IMR-90 (cell line): ENCODE measurements around the gene PCK1. TPM values are rescaled to one million over a fixed set of nuclear protein-coding genes. Genes with fewer than 3 reads are reported as not detected.

Source experiments
- ATAC-seq: fragments of 200-7000 bp; cut with Tn5 transposase; 2 replicates; pipeline ENCODE4 v1.9.1; 2020; ENCODE audit warnings: low read depth, mild to moderate bottlenecking, moderate library complexity
- BruUV-seq: library from RNA; stranded (reverse); fragments of 400-500 nt; replicated peaks from 2 replicates; lab custom pipeline; 2021; lab: Mats Ljungman, UMichigan
- CTCF ChIA-PET: fragments of 300-600 bp; formaldehyde crosslinking; extraction: SDS; loops from one replicate; lab custom pipeline; 2021; ENCODE audit warnings: antibody characterized with exemption; lab: Yijun Ruan, JAX
- POLR2A ChIA-PET: fragments of 300-600 bp; sonication (Branson Sonifier 250); formaldehyde crosslinking; loops from one replicate; lab custom pipeline; 2022; ENCODE audit warnings: antibody characterized with exemption; ENCODE audit not compliant: unreplicated experiment; lab: Charles Lee
- DNase-seq: peaks from one replicate; pipeline ENCODE4 v3.0.0; 2013
- H2AFZ ChIP-seq: replicated peaks from 2 replicates; pipeline ENCODE3; 2013; ENCODE audit warnings: low read length, mild to moderate bottlenecking; ENCODE audit not compliant: poor library complexity
- H2AK5ac ChIP-seq: 2 replicates; pipeline ENCODE4 v1.6.1; 2013; ENCODE audit warnings: low read depth, low read length, inconsistent platforms
- H2AK9ac ChIP-seq: replicated peaks from 2 replicates; pipeline ENCODE3; 2013; ENCODE audit warnings: mild to moderate bottlenecking, low read depth, low read length, moderate library complexity; ENCODE audit not compliant: poor library complexity
- H2BK120ac ChIP-seq: 2 replicates; pipeline ENCODE4 v1.6.1; 2013; ENCODE audit warnings: low read depth, low read length, inconsistent platforms
- H2BK15ac ChIP-seq: 3 replicates; pipeline ENCODE4 v1.6.1; 2013; ENCODE audit warnings: low read depth, low read length, inconsistent platforms
- H2BK20ac ChIP-seq: 2 replicates; pipeline ENCODE4 v1.6.1; 2013; ENCODE audit warnings: low read depth, mild to moderate bottlenecking, inconsistent platforms, low read length, moderate library complexity
- H2BK5ac ChIP-seq: 2 replicates; pipeline ENCODE4 v1.6.1; 2013; ENCODE audit warnings: mild to moderate bottlenecking, low read depth, low read length, inconsistent platforms; ENCODE audit not compliant: poor library complexity, severe bottlenecking
- H3K14ac ChIP-seq: replicated peaks from 2 replicates; pipeline ENCODE4 v1.6.1; 2013; ENCODE audit warnings: low read depth, low read length, inconsistent platforms
- H3K18ac ChIP-seq: 2 replicates; pipeline ENCODE4 v1.6.1; 2013; ENCODE audit warnings: low read depth, low read length, control low read depth
- H3K23ac ChIP-seq: 2 replicates; pipeline ENCODE4 v1.6.1; 2013; ENCODE audit warnings: low read depth, low read length, inconsistent platforms
- H3K27ac ChIP-seq: 2 replicates; pipeline ENCODE4 v1.5.1; 2013; ENCODE audit warnings: mild to moderate bottlenecking, control low read depth, low read length; ENCODE audit not compliant: insufficient read depth
- H3K27me3 ChIP-seq: 2 replicates; pipeline ENCODE4 v1.6.1; 2013; ENCODE audit warnings: low read length; ENCODE audit not compliant: control insufficient read depth, insufficient read depth
- H3K36me3 ChIP-seq: 2 replicates; pipeline ENCODE4 v1.6.1; 2013; ENCODE audit warnings: low read length, mixed read lengths; ENCODE audit not compliant: control insufficient read depth, insufficient read depth
- H3K4ac ChIP-seq: 2 replicates; pipeline ENCODE4 v1.6.1; 2013; ENCODE audit warnings: low read depth, low read length, inconsistent platforms
- H3K4me1 ChIP-seq: 2 replicates; pipeline ENCODE4 v1.6.1; 2013; ENCODE audit warnings: low read length, mixed read lengths; ENCODE audit not compliant: control insufficient read depth, insufficient read depth
- H3K4me2 ChIP-seq: 2 replicates; pipeline ENCODE4 v1.6.1; 2013; ENCODE audit warnings: low read depth, mild to moderate bottlenecking, control low read depth, low read length, moderate library complexity
- H3K4me3 ChIP-seq: 2 replicates; pipeline ENCODE4 v1.5.1; 2013; ENCODE audit warnings: low read depth, mild to moderate bottlenecking, control low read depth, low read length, moderate library complexity; ENCODE audit not compliant: insufficient read depth
- H3K56ac ChIP-seq: 2 replicates; pipeline ENCODE4 v1.6.1; 2013; ENCODE audit warnings: low read length, inconsistent platforms; ENCODE audit not compliant: insufficient read depth; ENCODE audit errors: extremely low read depth
- H3K79me1 ChIP-seq, 2 experiments: 2 replicates each; pipeline ENCODE4 v1.6.1; 2013; ENCODE audit warnings: low read length in 2 of 2, inconsistent platforms in 1 of 2, low read depth in 1 of 2
- H3K9ac ChIP-seq: 2 replicates; pipeline ENCODE4 v1.6.1; 2013; ENCODE audit warnings: low read depth, low read length, control low read depth
- H3K9me1 ChIP-seq: 2 replicates; pipeline ENCODE4 v1.6.1; 2013; ENCODE audit warnings: low read length, inconsistent platforms; ENCODE audit not compliant: insufficient read depth
- H3K9me3 ChIP-seq: 2 replicates; pipeline ENCODE4 v1.6.1; 2013; ENCODE audit warnings: low read length; ENCODE audit not compliant: control insufficient read depth, insufficient read depth
- H4K20me1 ChIP-seq: 2 replicates; pipeline ENCODE4 v1.6.1; 2013; ENCODE audit warnings: low read length, inconsistent platforms; ENCODE audit not compliant: insufficient read depth
- H4K5ac ChIP-seq: 2 replicates; pipeline ENCODE4 v1.6.1; 2013; ENCODE audit warnings: mild to moderate bottlenecking, low read depth, low read length, control low read depth
- H4K8ac ChIP-seq, 2 experiments: 2 replicates each; pipeline ENCODE4 v1.6.1; 2013; ENCODE audit warnings: low read depth in 2 of 2, low read length in 2 of 2, control low read depth in 1 of 2, inconsistent platforms in 1 of 2
- H4K91ac ChIP-seq: 2 replicates; pipeline ENCODE4 v1.6.1; 2013; ENCODE audit warnings: low read depth, low read length, inconsistent platforms; ENCODE audit not compliant: insufficient read depth
- BHLHE40 ChIP-seq: fragments of 150-350 bp; IDR thresholded peaks from 2 replicates; pipeline ENCODE4 v1.6.1; 2016; ENCODE audit warnings: mild to moderate bottlenecking, low read depth, low read length
- CEBPB ChIP-seq: IDR thresholded peaks from 2 replicates; pipeline ENCODE4 v1.6.1; 2012; ENCODE audit warnings: low read depth, low read length, improper control_type of control experiment
- CHD1 ChIP-seq: IDR thresholded peaks from 2 replicates; pipeline ENCODE4 v1.6.1; 2012; ENCODE audit warnings: low read depth, low read length, improper control_type of control experiment
- FOS ChIP-seq: fragments of 150-350 bp; IDR thresholded peaks from 2 replicates; pipeline ENCODE4 v1.6.1; 2016; ENCODE audit warnings: low read depth, low read length
- MAFK ChIP-seq: IDR thresholded peaks from 2 replicates; pipeline ENCODE4 v1.6.1; 2012; ENCODE audit warnings: low read depth, low read length, improper control_type of control experiment
- MAZ ChIP-seq: IDR thresholded peaks from 2 replicates; pipeline ENCODE4 v1.6.1; 2012; ENCODE audit warnings: low read depth, mild to moderate bottlenecking, low read length, improper control_type of control experiment, moderate library complexity, borderline replicate concordance
- MXI1 ChIP-seq: IDR thresholded peaks from 2 replicates; pipeline ENCODE4 v1.6.1; 2012; ENCODE audit warnings: low read depth, mild to moderate bottlenecking, low read length, moderate library complexity, borderline replicate concordance
- NFE2L2 ChIP-seq: fragments of 150-350 bp; IDR thresholded peaks from 2 replicates; pipeline ENCODE4 v1.6.1; 2016; ENCODE audit warnings: low read depth, mild to moderate bottlenecking, low read length
- POLR2A ChIP-seq: IDR thresholded peaks from 2 replicates; pipeline ENCODE4 v1.6.1; 2012; ENCODE audit warnings: mild to moderate bottlenecking, low read depth, low read length
- RCOR1 ChIP-seq: IDR thresholded peaks from 2 replicates; pipeline ENCODE4 v1.6.1; 2012; ENCODE audit warnings: mild to moderate bottlenecking, low read length, improper control_type of control experiment; ENCODE audit not compliant: insufficient replicate concordance
- RFX5 ChIP-seq: IDR thresholded peaks from 2 replicates; pipeline ENCODE4 v1.8.0; 2012; ENCODE audit warnings: low read depth, mild to moderate bottlenecking, low read length, moderate library complexity
- WGBS, 2 experiments: methylation state at CpG; one replicate each; pipeline versions ENCODE4 v1.1.5 to v1.1.7; 2013; ENCODE audit warnings: missing lambda C conversion rate in 2 of 2; ENCODE audit not compliant: insufficient read length in 1 of 2; ENCODE audit errors: extremely low coverage in 2 of 2; 5-methylcytosine and 5-hydroxymethylcytosine counted together
- dilution Hi-C: fragments of 300-500 bp; cut with HindIII; formaldehyde crosslinking; loops from one replicate; pipeline ENCODE4 v1.14.3; 2018; ENCODE audit warnings: low sequenced_read_pairs; ENCODE audit not compliant: unreplicated experiment
- in situ Hi-C: fragments of 300-500 bp; cut with MboI; formaldehyde crosslinking; loops from 3 replicates; pipeline ENCODE4 v1.14.3; 2019; ENCODE audit warnings: low sequenced_read_pairs, inconsistent platforms, mixed read lengths
- intact Hi-C: fragments of 100-400 bp; cut with micrococcal nuclease; formaldehyde crosslinking; loops from 2 replicates; pipeline ENCODE4 v1.10.0; 2022
- polyA plus RNA-seq, 3 experiments: library from polyadenylated mRNA; depleted of rRNA; stranded (reverse); fragments of >200 nt; gene quantifications; 2 replicates each; pipeline ENCODE4 v1.2.3, GENCODE V29; 2012; ENCODE audit warnings: low replicate concordance in 1 of 3
- total RNA-seq: library from RNA; depleted of rRNA; stranded (reverse); fragments of >200 nt; gene quantifications from 2 replicates; pipeline ENCODE4 v1.2.3, GENCODE V29; 2012
- TF ChIP-seq, protein P1 (sequence below): fragments of 150-350 bp; IDR thresholded peaks from 2 replicates; pipeline ENCODE4 v1.6.1; 2017; ENCODE audit warnings: mild to moderate bottlenecking, antibody characterized with exemption, low read length, low read depth
- TF ChIP-seq, protein P2 (sequence below): conservative IDR thresholded peaks from 2 replicates; pipeline ENCODE4 v1.5.1; 2012; ENCODE audit warnings: mild to moderate bottlenecking, low read depth, low read length, improper control_type of control experiment

The PCK1 gene
- total and polyA plus RNA-seq, 2 of the 4 experiments (the other 2 are of a cell fraction), result not detected

DNA sequence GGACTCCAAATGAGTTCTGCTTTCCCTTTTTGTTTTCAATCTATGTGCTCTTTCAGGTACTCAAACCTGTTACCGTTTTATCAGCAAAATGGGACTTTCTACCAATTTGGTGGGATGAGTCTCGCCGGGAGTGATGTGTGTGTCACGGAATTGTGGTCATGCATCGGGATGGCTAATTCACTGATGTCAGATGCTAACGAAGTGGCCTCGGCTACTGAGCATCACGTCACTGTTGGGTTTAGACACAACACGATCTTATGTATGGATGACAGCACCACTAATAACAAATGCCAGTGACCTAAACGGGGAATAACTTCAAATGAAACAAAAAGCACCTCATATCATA, 1.6 kb upstream of the PCK1 start:
- no peak overlapping the region for H3K9ac ChIP-seq
- no peak overlapping the region for H2BK15ac ChIP-seq
- no peak overlapping the region for H2AK5ac ChIP-seq
- no peak overlapping the region for H4K5ac ChIP-seq
- H3K4me2 ChIP-seq, result no peak overlapping the region
- no peak overlapping the region for H4K8ac ChIP-seq
- ATAC-seq (no peak), DNase-seq (no peak)
- H3K23ac ChIP-seq, result no peak overlapping the region
- H3K36me3 ChIP-seq, result no peaks in the 10 kb centered on the region
- no peak overlapping the region for H2BK20ac ChIP-seq
- no peaks in the 10 kb centered on the region for H4K20me1 ChIP-seq
- H3K4ac ChIP-seq, result no peak overlapping the region
- H2AFZ ChIP-seq, result no peak overlapping the region
- no peak overlapping the region for H2BK5ac ChIP-seq
- H3K27ac ChIP-seq, result no peak overlapping the region
- H3K4me1 ChIP-seq, result no peaks in the 10 kb centered on the region
- no peaks in the 10 kb centered on the region for H3K9me3 ChIP-seq
- H3K4me3 ChIP-seq, result no peak overlapping the region
- H3K27me3 ChIP-seq, result peaks cover 7% of the 10 kb centered on the region
- no peak overlapping the region for H3K56ac ChIP-seq
- ChIA-PET POLR2A (no interaction called here), CTCF (no interaction called here)
- TF ChIP-seq RFX5, result no peak
- TF ChIP-seq CHD1, result no peak
- TF ChIP-seq BHLHE40, result no peak
- TF ChIP-seq POLR2A, result no peak
- TF ChIP-seq, protein P1, sequence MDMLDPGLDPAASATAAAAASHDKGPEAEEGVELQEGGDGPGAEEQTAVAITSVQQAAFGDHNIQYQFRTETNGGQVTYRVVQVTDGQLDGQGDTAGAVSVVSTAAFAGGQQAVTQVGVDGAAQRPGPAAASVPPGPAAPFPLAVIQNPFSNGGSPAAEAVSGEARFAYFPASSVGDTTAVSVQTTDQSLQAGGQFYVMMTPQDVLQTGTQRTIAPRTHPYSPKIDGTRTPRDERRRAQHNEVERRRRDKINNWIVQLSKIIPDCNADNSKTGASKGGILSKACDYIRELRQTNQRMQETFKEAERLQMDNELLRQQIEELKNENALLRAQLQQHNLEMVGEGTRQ, result no peak
- TF ChIP-seq, protein P2, sequence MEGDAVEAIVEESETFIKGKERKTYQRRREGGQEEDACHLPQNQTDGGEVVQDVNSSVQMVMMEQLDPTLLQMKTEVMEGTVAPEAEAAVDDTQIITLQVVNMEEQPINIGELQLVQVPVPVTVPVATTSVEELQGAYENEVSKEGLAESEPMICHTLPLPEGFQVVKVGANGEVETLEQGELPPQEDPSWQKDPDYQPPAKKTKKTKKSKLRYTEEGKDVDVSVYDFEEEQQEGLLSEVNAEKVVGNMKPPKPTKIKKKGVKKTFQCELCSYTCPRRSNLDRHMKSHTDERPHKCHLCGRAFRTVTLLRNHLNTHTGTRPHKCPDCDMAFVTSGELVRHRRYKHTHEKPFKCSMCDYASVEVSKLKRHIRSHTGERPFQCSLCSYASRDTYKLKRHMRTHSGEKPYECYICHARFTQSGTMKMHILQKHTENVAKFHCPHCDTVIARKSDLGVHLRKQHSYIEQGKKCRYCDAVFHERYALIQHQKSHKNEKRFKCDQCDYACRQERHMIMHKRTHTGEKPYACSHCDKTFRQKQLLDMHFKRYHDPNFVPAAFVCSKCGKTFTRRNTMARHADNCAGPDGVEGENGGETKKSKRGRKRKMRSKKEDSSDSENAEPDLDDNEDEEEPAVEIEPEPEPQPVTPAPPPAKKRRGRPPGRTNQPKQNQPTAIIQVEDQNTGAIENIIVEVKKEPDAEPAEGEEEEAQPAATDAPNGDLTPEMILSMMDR, result no peak
- no peak for TF ChIP-seq CEBPB
- no peak for TF ChIP-seq NFE2L2
- no peak for TF ChIP-seq MXI1
- no peak for TF ChIP-seq MAZ
- no peak for TF ChIP-seq FOS
- TF ChIP-seq RCOR1, result no peak
- no peak for TF ChIP-seq MAFK
- H3K18ac ChIP-seq, result no peak overlapping the region
- H4K91ac ChIP-seq, result no peak overlapping the region
- dilution Hi-C loops (no loop called here), in situ Hi-C loops (no loop called here), intact Hi-C loops (no loop called here)
- no peaks in the 10 kb centered on the region for H3K9me1 ChIP-seq
- H2BK120ac ChIP-seq, result no peak overlapping the region
- no peaks in the 10 kb centered on the region for H3K79me1 ChIP-seq
- WGBS, 2 experiments, result 72% methylated on average over 6 of the region's 10 CpGs; no CpG with 5 or more reads in 1 of the 2 experiments
- no peak overlapping the region for H2AK9ac ChIP-seq
- BruUV-seq, result no TSS peak
- H3K14ac ChIP-seq, result no peak overlapping the region
